Activated CD4-positive, alpha-beta T cell treated with anti-CD3 and anti-CD28 coated beads for 1 hour (primary cell): ENCODE measurements around the gene MEA1.

Experiments
- DNase-seq: peaks from one replicate; pipeline ENCODE4 v3.0.0-alpha.2; 2020

MEA1 gene

GRCh38 chr6:42969431-42969830 is 44.3 kb downstream of the MEA1 start:
- DNase-seq = no peak

- no peak for DNase-seq
These were observed 45.0 kb downstream of the MEA1 start for GRCh38 chr6:42968783-42969182.

- DNase-seq = no peak
These were observed 45.5 kb downstream of the MEA1 start for GRCh38 chr6:42968126-42968701.

GRCh38 chr6:42967228-42967627 is 46.5 kb downstream of the MEA1 start:
- no peak for DNase-seq

GRCh38 chr6:42966571-42966970 is 47.2 kb downstream of the MEA1 start:
- no peak for DNase-seq

GRCh38 chr6:42963855-42964605 is 49.7 kb downstream of the MEA1 start:
- no peak for DNase-seq

GRCh38 chr6:42963179-42963854 is 50.4 kb downstream of the MEA1 start:
- no peak for DNase-seq

- no peak for DNase-seq
These were observed 51.1 kb downstream of the MEA1 start for GRCh38 chr6:42962502-42963178.

GRCh38 chr6:42962096-42962495 is 51.6 kb downstream of the MEA1 start:
- no peak for DNase-seq
